Progenitor cell of endocrine pancreas (in vitro differentiated cells): ENCODE measurements around the gene HYAL2. TPM values are rescaled to one million over a fixed set of nuclear protein-coding genes. Genes with fewer than 3 reads are reported as not detected.

ENCODE experiments used
- DNase-seq: peaks from one replicate; pipeline ENCODE4 v3.0.0; 2021; ENCODE audit warnings: low spot score; ENCODE audit not compliant: unreplicated experiment
- H3K27ac Mint-ChIP-seq: 2 replicates; pipeline ENCODE4 v1.8.0; 2021; ENCODE audit warnings: mild to moderate bottlenecking, moderate library complexity, mixed read lengths
- H3K27me3 Mint-ChIP-seq: 2 replicates; pipeline ENCODE4 v1.8.0; 2021; ENCODE audit warnings: mixed read lengths
- H3K36me3 Mint-ChIP-seq: 2 replicates; pipeline ENCODE4 v1.8.0; 2022; ENCODE audit warnings: mixed read lengths; ENCODE audit not compliant: insufficient read depth
- H3K4me1 Mint-ChIP-seq: 2 replicates; pipeline ENCODE4 v1.8.0; 2021; ENCODE audit warnings: low read depth, mixed read lengths
- H3K4me3 Mint-ChIP-seq: 2 replicates; pipeline ENCODE4 v1.8.0; 2021; ENCODE audit warnings: low read depth, mild to moderate bottlenecking, moderate library complexity, mixed read lengths
- H3K9me3 Mint-ChIP-seq: 2 replicates; pipeline ENCODE4 v1.8.0; 2021; ENCODE audit warnings: low read depth, mixed read lengths
- total RNA-seq: library from RNA; stranded (reverse); gene quantifications from 2 replicates; pipeline ENCODE4 v1.2.1, GENCODE V29; 2021
- TF ChIP-seq, protein P1 (sequence below): fragments of 200-600 bp; sonication (generic); IDR thresholded peaks from one replicate; pipeline ENCODE4 v1.5.0; 2021; ENCODE audit warnings: antibody characterized with exemption, mild to moderate bottlenecking; ENCODE audit not compliant: unreplicated experiment

The HYAL2 gene
- total RNA-seq, 1 donor from 2014 or later = 77.9 TPM

GRCh38 chr3:50330330-50330729, 7.8 kb upstream of the HYAL2 start:
- Mint-ChIP-seq H3K27me3 (no peaks in the 10 kb centered on the region), H3K4me3 (no peak overlapping the region), H3K27ac (no peak overlapping the region), H3K4me1 (peaks cover 10% of the 10 kb centered on the region), H3K9me3 (no peaks in the 10 kb centered on the region), H3K36me3 (peaks cover 4% of the 10 kb centered on the region)
- no peak for DNase-seq
- TF ChIP-seq, protein P1, sequence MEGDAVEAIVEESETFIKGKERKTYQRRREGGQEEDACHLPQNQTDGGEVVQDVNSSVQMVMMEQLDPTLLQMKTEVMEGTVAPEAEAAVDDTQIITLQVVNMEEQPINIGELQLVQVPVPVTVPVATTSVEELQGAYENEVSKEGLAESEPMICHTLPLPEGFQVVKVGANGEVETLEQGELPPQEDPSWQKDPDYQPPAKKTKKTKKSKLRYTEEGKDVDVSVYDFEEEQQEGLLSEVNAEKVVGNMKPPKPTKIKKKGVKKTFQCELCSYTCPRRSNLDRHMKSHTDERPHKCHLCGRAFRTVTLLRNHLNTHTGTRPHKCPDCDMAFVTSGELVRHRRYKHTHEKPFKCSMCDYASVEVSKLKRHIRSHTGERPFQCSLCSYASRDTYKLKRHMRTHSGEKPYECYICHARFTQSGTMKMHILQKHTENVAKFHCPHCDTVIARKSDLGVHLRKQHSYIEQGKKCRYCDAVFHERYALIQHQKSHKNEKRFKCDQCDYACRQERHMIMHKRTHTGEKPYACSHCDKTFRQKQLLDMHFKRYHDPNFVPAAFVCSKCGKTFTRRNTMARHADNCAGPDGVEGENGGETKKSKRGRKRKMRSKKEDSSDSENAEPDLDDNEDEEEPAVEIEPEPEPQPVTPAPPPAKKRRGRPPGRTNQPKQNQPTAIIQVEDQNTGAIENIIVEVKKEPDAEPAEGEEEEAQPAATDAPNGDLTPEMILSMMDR = no peak

GRCh38 chr3:50327943-50328691, 5.6 kb upstream of the HYAL2 start, which contains the start of gene TUSC2:
TSS of gene TUSC2 (minus strand) at chr3:50328223. CDS start at chr3:50328099, 124 bp downstream.
- Mint-ChIP-seq H3K9me3 (no peaks in the 10 kb centered on the region), H3K36me3 (peaks cover 7% of the 10 kb centered on the region), H3K27me3 (no peaks in the 10 kb centered on the region), H3K27ac (peak within 1 kb of the TSS; percentile 96), H3K4me1 (peaks cover 16% of the 10 kb centered on the region), H3K4me3 (peak within 1 kb of the TSS; percentile 85)
- TF ChIP-seq, protein P1 = no peak
- DNase-seq = peak; percentile 91

DNA sequence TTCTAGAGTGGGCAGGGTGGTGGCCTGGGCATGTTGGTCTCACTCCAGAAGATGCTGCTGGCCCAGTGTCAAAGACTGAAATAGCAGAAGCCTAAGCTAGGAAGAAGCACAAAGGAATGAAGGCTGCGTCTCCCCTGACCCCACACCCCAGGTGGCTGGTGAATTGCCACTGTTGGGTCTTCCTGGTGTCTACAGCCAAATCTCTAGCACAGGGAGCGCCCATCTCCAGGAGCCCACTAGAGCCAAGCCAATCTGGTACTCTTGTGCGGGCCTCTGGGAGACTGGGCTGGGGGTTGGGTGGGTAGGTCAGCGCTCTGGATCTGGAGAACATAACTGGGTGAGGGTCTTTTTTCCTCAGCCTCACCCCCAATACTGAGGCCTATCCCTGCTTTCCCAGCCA, 4.6 kb upstream of the HYAL2 start:
- Mint-ChIP-seq H3K9me3 (no peaks in the 10 kb centered on the region), H3K27ac (peak overlapping the region; percentile 78), H3K27me3 (no peaks in the 10 kb centered on the region), H3K4me1 (peaks cover 16% of the 10 kb centered on the region), H3K4me3 (peak overlapping the region; percentile 85), H3K36me3 (peaks cover 7% of the 10 kb centered on the region)
- TF ChIP-seq, protein P1 = no peak
- DNase-seq = no peak

DNA sequence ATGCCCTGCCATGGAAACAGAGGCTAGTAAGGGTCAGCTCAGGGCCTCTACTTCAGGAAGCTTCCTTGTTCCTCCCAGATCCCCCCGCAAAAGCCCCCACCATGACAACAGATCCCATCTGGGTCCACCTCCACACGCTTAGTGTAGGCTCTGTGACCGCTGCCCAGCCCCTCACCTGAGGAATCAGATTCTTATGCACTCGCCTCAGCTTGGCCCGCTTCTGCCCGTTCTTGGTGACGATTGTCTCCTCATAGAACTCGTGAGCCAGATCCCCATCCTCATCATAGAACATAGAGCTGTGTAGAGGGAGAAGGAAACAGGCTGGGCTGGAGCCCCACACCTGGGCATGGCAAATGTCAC, 3.6 kb upstream of the HYAL2 start:
- Mint-ChIP-seq H3K4me1 (peaks cover 16% of the 10 kb centered on the region), H3K36me3 (peaks cover 7% of the 10 kb centered on the region), H3K27ac (no peak overlapping the region), H3K27me3 (no peaks in the 10 kb centered on the region), H3K4me3 (peak overlapping the region; percentile 85), H3K9me3 (no peaks in the 10 kb centered on the region)
- TF ChIP-seq, protein P1 = no peak
- DNase-seq = no peak

DNA sequence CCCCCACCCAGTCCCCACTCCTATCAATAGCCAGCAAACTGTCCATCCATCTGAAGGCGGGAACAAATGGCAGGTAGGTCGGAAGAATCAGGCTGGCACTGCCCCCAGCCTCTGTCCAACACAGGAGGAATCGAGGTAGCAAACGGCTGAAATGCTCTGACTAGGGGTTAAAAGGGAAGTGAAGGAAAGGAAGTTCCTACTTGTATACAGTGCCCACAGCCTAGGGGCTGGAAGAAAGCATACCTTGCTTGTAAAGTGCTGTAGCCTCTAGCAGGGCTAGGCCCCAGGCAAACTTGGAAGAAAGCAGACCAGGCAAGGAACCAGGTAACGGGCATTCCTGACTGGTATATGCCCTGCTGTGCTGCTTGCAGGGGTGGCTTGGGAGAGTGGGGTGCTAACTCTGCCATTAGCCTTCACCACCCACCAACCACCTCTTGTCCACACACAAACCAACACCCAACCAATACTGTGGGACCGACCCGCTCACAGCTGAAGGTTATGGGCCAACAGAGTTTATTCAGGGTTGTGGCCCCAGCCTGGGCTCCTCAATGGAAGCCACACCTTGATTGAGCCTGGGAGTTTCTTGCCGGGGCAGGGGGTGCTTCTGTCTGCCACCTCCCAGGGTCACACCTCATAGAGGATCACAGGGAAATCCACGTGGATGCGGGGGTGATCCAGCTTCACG, 3.1 kb upstream of the HYAL2 start:
- no peak overlapping the region for H3K4me3 Mint-ChIP-seq
- TF ChIP-seq, protein P1 = no peak
- H3K9me3 Mint-ChIP-seq = no peaks in the 10 kb centered on the region
- no peaks in the 10 kb centered on the region for H3K27me3 Mint-ChIP-seq
- no peak for DNase-seq
- H3K27ac Mint-ChIP-seq = no peak overlapping the region
- H3K4me1 Mint-ChIP-seq = peaks cover 16% of the 10 kb centered on the region
- H3K36me3 Mint-ChIP-seq = peaks cover 7% of the 10 kb centered on the region
